GM12891 (cell line): Measurements from ENCODE around the gene CMSS1.

Experiments
- POLR2A ChIP-seq: IDR thresholded peaks from 2 replicates; pipeline ENCODE4 v1.6.1; 2011; ENCODE audit warnings: low read depth, low read length, control low read depth
- POLR2AphosphoS5 ChIP-seq: IDR thresholded peaks from 2 replicates; pipeline ENCODE4 v1.6.1; 2011; ENCODE audit warnings: low read depth, low read length, control low read depth
- POU2F2 ChIP-seq: IDR thresholded peaks from 2 replicates; pipeline ENCODE4 v1.6.1; 2011; ENCODE audit warnings: low read depth, mild to moderate bottlenecking, control low read depth, low read length, moderate library complexity

DNA sequence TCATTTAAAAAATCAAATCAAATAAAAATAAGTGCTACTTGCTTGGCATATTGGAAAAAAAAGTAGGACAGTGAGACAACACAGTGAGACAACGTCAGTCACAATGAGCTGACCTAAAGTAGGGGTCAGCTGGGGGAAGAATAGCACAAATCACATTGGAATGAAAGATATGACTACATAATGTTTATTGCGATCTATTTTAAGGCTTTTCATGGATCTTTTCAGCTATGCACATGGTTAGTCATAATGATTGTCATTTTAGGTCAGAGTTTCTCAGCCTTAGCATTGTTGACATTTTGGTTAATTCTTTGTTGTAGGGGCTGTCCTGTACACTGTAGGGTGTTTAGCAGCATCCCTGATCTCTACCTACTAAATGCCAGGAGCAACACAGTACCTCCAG lies 44.5 kb downstream of the CMSS1 start:
- TF ChIP-seq POLR2A (no peak), POLR2AphosphoS5 (no peak), POU2F2 (no peak)
